HG03097 (cell line): ENCODE measurements around the gene SLC25A43.

Source experiments
- ATAC-seq: cut with Tn5 transposase; IDR thresholded peaks from one replicate; pipeline ENCODE4 v1.9.1; 2021; ENCODE audit not compliant: unreplicated experiment, low FRiP score

Gene SLC25A43

DNA sequence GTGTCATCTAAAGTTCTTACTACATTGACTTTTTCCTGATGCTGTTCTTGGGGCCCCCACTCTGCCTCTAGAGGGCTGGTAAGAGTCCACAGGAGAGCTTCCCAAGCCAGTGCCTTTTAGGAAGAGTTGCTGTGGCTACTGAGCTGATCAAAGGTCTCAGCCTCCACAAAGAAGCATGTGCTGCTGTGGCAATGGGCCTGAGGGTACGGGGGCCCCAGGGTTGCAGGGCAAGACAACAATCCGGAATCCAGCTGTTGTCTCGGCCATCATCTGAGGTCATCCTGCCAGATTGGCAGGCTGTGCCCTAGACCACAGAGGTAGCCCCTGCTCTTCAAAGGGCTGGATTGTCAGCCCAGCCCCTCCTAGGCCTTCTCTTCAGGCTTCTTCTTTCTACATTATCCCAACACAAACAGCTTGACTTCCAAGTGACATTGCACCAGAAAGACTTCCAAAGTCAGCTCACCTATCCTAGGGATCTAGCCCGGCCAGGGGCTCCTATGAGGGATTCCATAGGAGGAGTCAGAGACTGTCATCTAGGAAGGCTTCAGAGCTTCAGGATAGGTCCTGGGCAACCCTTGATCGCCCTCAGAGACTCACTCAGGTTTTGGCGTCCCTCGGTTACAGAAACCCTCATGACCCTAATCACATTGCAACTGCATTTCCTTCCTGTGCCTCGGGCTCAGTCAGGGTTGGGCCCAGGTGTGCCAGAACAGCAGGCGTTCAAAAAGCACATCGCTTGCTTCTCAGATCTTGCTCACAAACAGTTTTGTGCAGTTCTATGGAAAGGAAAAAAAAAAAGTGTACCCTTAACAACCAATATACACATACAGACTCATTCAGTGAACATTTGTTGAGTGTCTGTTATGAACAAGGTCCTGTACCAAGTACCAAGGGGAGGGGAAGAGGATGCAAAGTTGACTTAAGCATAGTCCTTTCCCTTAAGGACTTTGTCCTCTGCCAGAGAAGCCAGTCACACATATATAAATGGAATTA, 96.9 kb downstream of the SLC25A43 start:
- no peak for ATAC-seq

DNA sequence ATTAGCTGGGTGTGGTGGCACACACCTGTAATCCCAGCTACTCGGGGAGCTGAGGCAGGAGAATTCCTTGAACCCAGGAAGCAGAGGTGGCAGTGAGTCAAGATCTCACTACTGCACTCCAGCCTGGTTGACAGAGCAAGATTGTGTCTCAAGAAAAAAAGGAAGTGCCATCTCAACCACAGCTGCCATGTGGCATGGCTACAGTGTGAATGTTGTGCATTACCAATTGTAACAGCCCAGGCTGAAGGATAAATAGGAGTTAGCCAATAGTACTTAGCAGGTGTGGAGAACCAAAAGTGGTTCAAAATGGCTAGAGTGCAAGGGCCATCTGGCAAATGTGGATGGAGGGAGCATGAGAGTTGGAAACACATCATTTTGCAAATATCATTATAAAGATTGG, 98.0 kb downstream of the SLC25A43 start:
- ATAC-seq, result no peak

DNA sequence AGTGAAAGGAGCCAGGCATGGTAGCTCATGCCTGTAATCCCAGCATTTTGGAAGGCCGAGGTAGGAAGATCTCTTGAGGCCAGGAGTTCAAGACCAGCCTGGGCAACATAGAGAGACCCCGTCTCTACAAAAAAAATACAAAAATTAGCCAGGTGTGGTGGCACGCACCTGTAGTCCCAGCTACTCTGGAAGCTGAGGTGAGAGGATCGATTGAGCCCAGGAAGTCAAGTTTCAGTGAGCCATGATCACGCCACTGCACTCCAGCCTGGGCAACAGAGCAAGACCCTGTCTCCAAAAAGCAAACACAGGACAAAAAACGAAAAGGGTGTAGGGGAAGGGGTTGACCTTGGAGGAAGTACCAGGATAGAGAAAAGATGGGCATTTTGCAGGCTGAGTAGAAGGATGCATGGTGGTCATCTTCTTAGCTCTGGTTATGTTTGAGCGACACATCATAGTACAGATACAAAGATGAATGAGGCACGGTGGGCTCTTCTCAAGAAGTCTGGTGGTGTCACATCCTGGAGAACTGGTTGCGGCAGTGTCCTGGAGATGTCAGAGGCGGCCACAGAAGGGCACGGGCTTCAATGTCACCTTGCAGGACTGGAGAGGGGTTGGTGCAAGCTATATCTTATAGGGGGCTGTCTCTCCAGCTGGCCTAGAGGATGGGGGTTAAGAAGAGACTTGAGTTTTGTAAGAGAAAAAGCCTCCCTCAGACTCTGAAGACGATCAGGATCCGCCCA, 101.1 kb downstream of the SLC25A43 start:
- ATAC-seq, result no peak

GRCh38 chrX:119501511-119502148, 102.5 kb downstream of the SLC25A43 start:
- no peak for ATAC-seq

- ATAC-seq, result no peak
These were observed 103.8 kb downstream of the SLC25A43 start for GRCh38 chrX:119502727-119503483.

GRCh38 chrX:119503484-119503861, 104.3 kb downstream of the SLC25A43 start:
- ATAC-seq, result no peak
